Stimulated activated CD8-positive, alpha-beta memory T cell treated with anti-CD3 and anti-CD28 coated beads, Interleukin-4, amount 100 ng/mL, for 4 hours (primary cell): ENCODE results near the gene MMP20.

Experiments used
- DNase-seq, 2 donors: peaks; one replicate each; pipeline ENCODE4 v3.0.0-alpha.2; 2020; ENCODE audit warnings: low read depth in 2 of 2, low spot score in 1 of 2

The MMP20 gene

GRCh38 chr11:102560555-102561011 lies 64.5 kb downstream of the MMP20 start:
- no peak for DNase-seq

GRCh38 chr11:102559839-102560238 lies 65.3 kb downstream of the MMP20 start:
- DNase-seq: no peak

GRCh38 chr11:102555091-102555490 lies 70.0 kb downstream of the MMP20 start:
- DNase-seq: no peak

GRCh38 chr11:102553835-102554282 lies 71.3 kb downstream of the MMP20 start:
- no peak for DNase-seq

- no peak for DNase-seq
Observed at GRCh38 chr11:102552447-102553194, 72.5 kb downstream of the MMP20 start.

GRCh38 chr11:102552020-102552419 lies 73.1 kb downstream of the MMP20 start:
- DNase-seq: no peak

- no peak for DNase-seq
Observed at GRCh38 chr11:102551169-102551781, 73.9 kb downstream of the MMP20 start.

- DNase-seq: no peak
Observed at GRCh38 chr11:102546923-102547471, 78.1 kb downstream of the MMP20 start.

GRCh38 chr11:102546427-102546826 lies 78.7 kb downstream of the MMP20 start:
- DNase-seq: no peak

- DNase-seq: no peak
Observed at GRCh38 chr11:102545701-102546100, 79.4 kb downstream of the MMP20 start.

- no peak for DNase-seq
Observed at GRCh38 chr11:102544594-102544993, 80.5 kb downstream of the MMP20 start.

GRCh38 chr11:102539567-102539966 lies 85.6 kb downstream of the MMP20 start:
- no peak for DNase-seq

GRCh38 chr11:102538932-102539331 lies 86.2 kb downstream of the MMP20 start:
- DNase-seq: no peak

GRCh38 chr11:102534261-102534872 lies 90.8 kb downstream of the MMP20 start:
- no peak for DNase-seq

GRCh38 chr11:102530558-102530957 lies 94.6 kb downstream of the MMP20 start, which contains the start of gene MMP7:
TSS of gene MMP7 (minus strand) at chr11:102530747. CDS start at chr11:102530700, 47 bp downstream.
- no peak for DNase-seq

- DNase-seq: no peak
Observed at GRCh38 chr11:102528618-102529017, 96.5 kb downstream of the MMP20 start.

- DNase-seq: no peak
Observed at GRCh38 chr11:102527684-102528083, 97.4 kb downstream of the MMP20 start.

- DNase-seq: no peak
Observed at GRCh38 chr11:102527041-102527440, 98.1 kb downstream of the MMP20 start.
